Measurements from ENCODE around the gene RPS27A.
A peak's percentile ranks its signal among the peaks of the same experiment; 100 is the strongest.
"Not testable (repeated sequence)": the region's sequence is repeated elsewhere in the genome, so short reads cannot be mapped to it uniquely, and the experiment has no call there.

Gene RPS27A

GRCh38 chr2:55239656-55240222, 7.3 kb downstream of the RPS27A start:
- DNase-seq = no peak

- DNase-seq = not testable (repeated sequence)
These were observed 9.1 kb downstream of the RPS27A start for GRCh38 chr2:55241582-55241981.

GRCh38 chr2:55242617-55243016, 10.1 kb downstream of the RPS27A start:
- DNase-seq = no peak

- DNase-seq = no peak
These were observed 12.9 kb downstream of the RPS27A start for GRCh38 chr2:55245411-55245810.

GRCh38 chr2:55247025-55247424, 14.5 kb downstream of the RPS27A start:
- no peak for DNase-seq

GRCh38 chr2:55252832-55253231, 20.3 kb downstream of the RPS27A start:
- no peak for DNase-seq

GRCh38 chr2:55259586-55259985, 27.1 kb downstream of the RPS27A start:
- DNase-seq = not testable (repeated sequence)

- no peak for DNase-seq
These were observed 35.9 kb downstream of the RPS27A start for GRCh38 chr2:55268288-55268906.

- peak; percentile 94 for DNase-seq
These were observed 36.6 kb downstream of the RPS27A start, which contains the start of gene MTIF2 for GRCh38 chr2:55268907-55269644. Gene MTIF2 (minus strand): TSS chr2:55269231. CDS start chr2:55263858, 5,373 bp downstream.

GRCh38 chr2:55269645-55269990, 37.1 kb downstream of the RPS27A start:
- no peak for DNase-seq

GRCh38 chr2:55274346-55274745, 41.9 kb downstream of the RPS27A start:
- DNase-seq = not testable (repeated sequence)

GRCh38 chr2:55277310-55277709, 44.8 kb downstream of the RPS27A start:
- DNase-seq = no peak

GRCh38 chr2:55279214-55279835, 46.8 kb downstream of the RPS27A start:
- DNase-seq = not testable (repeated sequence)

- DNase-seq = not testable (repeated sequence)
These were observed 47.5 kb downstream of the RPS27A start for GRCh38 chr2:55279859-55280424.

- not testable (repeated sequence) for DNase-seq
These were observed 48.5 kb downstream of the RPS27A start for GRCh38 chr2:55280851-55281546.

- peak; percentile 76 for DNase-seq
These were observed 49.8 kb downstream of the RPS27A start for GRCh38 chr2:55282110-55282917.

GRCh38 chr2:55283083-55283482, 50.6 kb downstream of the RPS27A start:
- no peak for DNase-seq
